NCI-H1048 (cell line): Measurements from ENCODE around the gene FIBCD1.
"Not testable (repeated sequence)": the region's sequence is repeated elsewhere in the genome, so short reads cannot be mapped to it uniquely, and the experiment has no call there.

Source experiments
- DNase-seq: peaks from one replicate; lab custom pipeline; 2025; lab: John Stamatoyannopoulos, UW

The FIBCD1 gene

GRCh38 chr9:130973686-130974281 lies 34.7 kb upstream of the FIBCD1 start:
- DNase-seq: no peak

DNA sequence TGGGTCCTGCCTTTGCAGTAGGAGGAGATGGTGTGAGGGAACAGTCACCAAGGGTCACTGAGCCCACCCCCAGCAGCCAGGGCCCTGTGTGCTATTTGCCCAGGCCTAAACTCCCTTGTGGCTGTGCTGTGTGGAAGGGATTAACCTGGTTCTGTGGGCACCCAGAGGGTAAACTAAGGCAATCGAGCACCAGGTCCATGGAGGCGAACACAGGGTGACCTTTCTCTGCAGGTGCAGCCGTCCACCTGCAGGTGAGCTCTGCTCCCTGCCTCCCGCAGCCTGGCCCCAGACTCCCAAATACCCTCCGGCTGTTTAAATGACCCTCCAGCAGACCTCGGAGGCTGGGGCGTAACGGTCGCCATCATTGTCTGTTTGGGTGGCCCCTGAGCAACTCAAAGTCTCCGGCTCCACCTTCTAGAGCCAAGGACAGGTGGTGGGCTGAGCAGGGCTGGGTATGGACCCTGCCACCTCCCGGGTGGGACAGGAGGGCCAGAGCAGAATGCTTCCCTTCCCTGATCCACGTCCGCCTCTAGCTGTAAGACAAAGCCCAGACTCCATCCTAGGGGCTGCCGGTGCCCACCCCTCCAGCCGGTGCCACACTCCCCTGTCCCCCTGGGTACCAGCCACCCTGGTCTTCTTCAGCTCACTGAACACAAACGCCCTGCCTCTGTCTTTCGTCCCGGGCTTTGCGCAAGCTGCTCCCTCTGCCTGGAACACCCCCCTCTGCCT lies 34.1 kb upstream of the FIBCD1 start:
- no peak for DNase-seq

- DNase-seq: no peak
Observed at GRCh38 chr9:130972277-130972956, 33.4 kb upstream of the FIBCD1 start.

DNA sequence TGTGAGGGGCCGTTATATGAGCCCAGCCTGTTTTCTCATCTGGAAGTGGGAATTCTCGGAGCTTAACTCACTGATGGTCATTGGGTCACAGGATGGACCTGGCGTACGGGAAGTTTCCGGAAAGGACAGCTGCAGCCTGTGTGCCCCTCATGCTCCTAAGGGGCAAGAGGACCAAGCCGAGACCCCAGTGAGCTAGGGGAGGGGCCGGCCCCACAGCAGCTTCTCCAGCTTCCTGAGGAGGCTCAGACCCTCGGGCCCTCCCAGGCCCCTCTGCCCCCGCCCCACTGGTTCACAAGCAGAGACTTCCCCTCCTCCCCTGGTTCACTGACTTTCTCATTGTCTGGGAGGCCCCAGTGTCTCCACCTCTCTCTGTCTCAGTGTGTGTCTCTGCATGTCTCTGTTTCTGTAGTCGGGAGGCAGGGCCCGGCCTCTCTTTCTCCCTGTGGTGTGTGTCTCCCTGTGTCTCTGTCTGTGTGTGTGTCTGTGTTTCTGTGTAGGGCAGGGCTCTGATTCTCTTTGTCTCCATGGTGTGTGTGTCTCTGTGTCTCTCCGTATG lies 32.3 kb upstream of the FIBCD1 start:
- no peak for DNase-seq

GRCh38 chr9:130970855-130971254 lies 31.8 kb upstream of the FIBCD1 start:
- no peak for DNase-seq

GRCh38 chr9:130970052-130970451 lies 31.0 kb upstream of the FIBCD1 start:
- DNase-seq: no peak

- DNase-seq: no peak
Observed at GRCh38 chr9:130965680-130966079, 26.6 kb upstream of the FIBCD1 start.

- no peak for DNase-seq
Observed at GRCh38 chr9:130963916-130964315, 24.9 kb upstream of the FIBCD1 start.

DNA sequence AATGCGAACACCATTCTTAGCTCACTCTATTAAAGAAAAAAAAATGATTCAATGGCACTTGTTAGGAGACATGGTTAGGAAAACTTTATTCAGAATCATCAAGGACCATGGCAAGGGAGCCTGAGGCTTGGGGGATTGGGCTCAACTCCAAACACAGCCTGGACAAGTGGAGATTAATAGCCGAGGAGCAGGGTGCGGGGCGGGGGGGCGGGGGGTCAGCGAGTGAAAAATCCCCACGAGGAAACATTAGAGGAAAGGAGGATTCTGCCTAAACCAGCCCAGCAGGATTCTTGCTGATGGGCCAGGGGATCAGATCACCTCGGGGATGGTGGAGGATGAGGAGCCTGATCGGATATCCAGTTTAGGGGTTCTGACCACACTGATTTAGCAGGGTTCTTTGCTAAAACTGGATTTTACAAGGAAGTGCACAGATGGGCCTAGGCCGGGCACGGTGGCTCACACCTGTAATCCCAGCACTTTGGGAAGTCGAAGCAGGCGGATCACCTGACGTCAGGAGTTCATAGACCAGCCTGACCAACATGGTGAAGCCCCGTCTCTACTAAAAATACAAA lies 24.4 kb upstream of the FIBCD1 start:
- no peak for DNase-seq

DNA sequence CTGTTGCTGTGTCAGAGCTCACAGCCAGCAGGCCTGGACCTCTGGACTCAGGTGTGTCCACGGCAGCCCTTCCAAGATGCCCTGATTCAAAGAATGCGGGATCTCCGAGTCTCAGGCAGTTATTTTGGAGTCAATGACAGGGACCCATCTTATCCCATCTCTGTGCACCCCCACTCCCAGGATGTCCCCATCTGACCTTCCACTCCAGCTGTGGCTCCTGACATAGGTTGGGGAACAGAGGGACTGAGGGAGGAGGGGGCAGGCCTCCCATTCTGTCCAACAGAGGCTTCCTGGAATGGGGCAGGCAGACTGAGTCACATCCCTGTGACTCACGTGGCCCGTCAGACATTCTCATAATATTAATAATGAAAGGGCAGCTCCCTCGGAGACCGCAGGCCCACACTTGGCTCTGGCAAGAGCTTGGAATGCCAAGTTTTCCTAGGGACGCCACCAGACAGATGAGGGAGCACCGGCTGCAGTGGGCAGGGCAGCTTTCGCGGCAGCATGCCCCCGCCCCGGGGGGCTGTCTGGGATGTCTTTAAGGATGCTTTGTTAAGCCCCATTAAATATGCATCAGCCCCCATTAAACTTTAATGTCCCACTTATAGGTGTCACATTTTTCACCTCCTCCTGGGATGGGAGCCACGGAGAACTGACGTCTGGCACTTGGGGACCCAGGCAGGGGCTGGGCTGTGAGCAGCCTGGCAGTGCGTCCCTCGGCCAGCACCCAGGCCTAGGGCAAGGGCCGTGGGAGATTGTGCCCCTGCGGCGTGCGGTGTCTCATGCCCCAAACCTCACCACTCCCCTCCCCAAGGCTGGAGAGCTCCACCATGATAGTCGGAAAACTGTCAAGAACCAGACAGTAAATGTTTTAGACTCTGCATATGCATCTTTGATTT lies 23.6 kb upstream of the FIBCD1 start:
- no peak for DNase-seq

- DNase-seq: no peak
Observed at GRCh38 chr9:130961511-130962300, 22.7 kb upstream of the FIBCD1 start.

GRCh38 chr9:130960522-130961378 lies 21.7 kb upstream of the FIBCD1 start:
- no peak for DNase-seq

GRCh38 chr9:130959809-130960334 lies 20.8 kb upstream of the FIBCD1 start:
- no peak for DNase-seq

GRCh38 chr9:130958564-130958963 lies 19.5 kb upstream of the FIBCD1 start:
- not testable (repeated sequence) for DNase-seq

DNA sequence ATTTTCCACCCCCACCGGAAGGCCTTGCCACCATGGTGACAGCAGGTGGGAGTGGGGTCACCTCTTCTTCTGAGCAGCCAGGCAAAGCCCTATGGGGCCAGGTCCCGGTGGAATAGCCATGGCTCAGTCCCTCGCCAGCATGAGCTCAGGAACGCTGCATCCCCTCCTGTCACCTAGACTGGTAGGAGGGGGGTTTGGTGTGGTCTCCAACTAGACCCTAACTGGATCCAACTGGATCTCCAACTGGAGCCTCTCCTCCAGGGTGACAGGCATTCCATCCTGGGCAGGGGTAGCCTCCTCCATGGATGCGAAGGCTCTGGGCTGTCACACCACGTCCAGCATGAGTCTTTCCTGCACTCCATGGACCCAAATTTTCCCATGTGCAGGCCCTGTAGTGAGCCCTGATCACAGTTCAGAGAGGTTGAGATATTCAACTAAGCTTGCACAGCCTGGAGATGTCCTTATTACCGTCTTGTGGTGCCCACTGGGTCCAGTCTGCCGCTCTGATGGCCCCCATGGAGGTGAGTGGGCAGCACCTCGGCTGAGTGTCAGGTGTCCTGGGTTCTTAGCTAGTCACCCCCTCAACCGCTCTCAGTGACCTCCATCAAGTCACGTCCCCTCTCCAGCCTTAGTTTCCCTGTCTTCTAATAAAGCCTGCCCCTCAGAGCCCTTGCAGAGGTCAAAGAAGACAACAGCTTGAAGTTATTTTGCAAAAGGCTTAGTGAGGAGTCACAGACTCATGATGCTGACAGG lies 18.6 kb upstream of the FIBCD1 start:
- no peak for DNase-seq

GRCh38 chr9:130956636-130957450 lies 17.8 kb upstream of the FIBCD1 start:
- no peak for DNase-seq

DNA sequence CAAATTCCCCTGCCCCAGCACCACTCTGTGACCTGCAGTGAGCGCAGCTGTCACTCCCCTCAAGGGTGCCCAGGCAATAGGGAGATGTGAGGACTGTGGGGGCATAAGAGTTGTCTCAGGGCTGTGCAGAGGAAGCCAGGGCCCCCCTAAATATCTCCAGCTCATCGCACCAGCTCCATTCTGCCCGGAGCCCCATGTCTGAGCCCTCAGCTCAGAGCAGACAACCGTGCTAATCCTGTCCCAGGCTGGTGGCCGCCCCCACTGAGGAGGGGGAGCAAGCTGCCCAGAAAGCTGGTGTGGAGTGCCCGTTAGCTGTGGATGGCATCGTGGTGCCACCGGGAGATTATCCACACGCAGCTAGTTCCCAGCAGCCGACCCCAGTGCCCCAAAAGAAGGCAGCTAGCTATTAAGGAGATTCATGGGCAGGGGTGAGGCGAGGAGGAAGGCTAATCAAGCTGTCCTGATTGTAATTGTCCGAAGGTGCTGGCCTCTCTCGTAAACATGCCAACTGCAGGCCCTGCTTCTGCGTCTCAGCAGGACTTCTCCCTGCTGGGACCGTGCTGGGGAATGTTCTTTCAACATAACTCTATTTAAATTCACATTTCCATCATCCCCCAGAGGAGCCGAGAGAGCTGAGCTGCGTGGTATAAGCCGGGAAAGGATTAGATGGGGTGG lies 17.0 kb upstream of the FIBCD1 start:
- DNase-seq: no peak
